Neural progenitor cell (in vitro differentiated cells): ENCODE data around the gene PANX3. TPM values are rescaled to one million over a fixed set of nuclear protein-coding genes. Genes with fewer than 3 reads are reported as not detected.

ENCODE experiments used
- DNase-seq: peaks from one replicate; pipeline ENCODE4 v3.0.0-alpha.2; 2016; ENCODE audit warnings: low spot score
- H2AFZ ChIP-seq: fragments of 200-600 bp; sonication (generic); replicated peaks from 2 replicates; pipeline ENCODE4 v1.6.1; 2016; ENCODE audit warnings: antibody characterized with exemption
- H3F3A ChIP-seq: fragments of 200-600 bp; sonication (generic); 2 replicates; pipeline ENCODE4 v1.6.1; 2016; ENCODE audit warnings: antibody characterized with exemption, low read depth
- H3K27ac ChIP-seq: fragments of 200-600 bp; sonication (generic); 2 replicates; pipeline ENCODE4 v1.5.1; 2016; ENCODE audit warnings: mild to moderate bottlenecking
- H3K27me3 ChIP-seq: fragments of 200-600 bp; sonication (generic); 2 replicates; pipeline ENCODE4 v1.6.1; 2016; ENCODE audit warnings: mild to moderate bottlenecking, moderate library complexity
- H3K36me3 ChIP-seq: fragments of 200-600 bp; sonication (generic); 2 replicates; pipeline ENCODE4 v1.5.1; 2016
- H3K4me1 ChIP-seq: fragments of 200-600 bp; sonication (generic); 2 replicates; pipeline ENCODE4 v1.6.1; 2016; ENCODE audit warnings: mixed run types
- H3K4me2 ChIP-seq: fragments of 200-600 bp; sonication (generic); 2 replicates; pipeline ENCODE4 v1.6.1; 2016
- H3K4me3 ChIP-seq: fragments of 200-600 bp; sonication (generic); 2 replicates; pipeline ENCODE4 v1.5.1; 2016
- H3K79me2 ChIP-seq: fragments of 200-600 bp; sonication (generic); 2 replicates; pipeline ENCODE4 v1.6.1; 2016; ENCODE audit warnings: low read depth
- H3K9ac ChIP-seq: fragments of 200-600 bp; sonication (generic); 2 replicates; pipeline ENCODE4 v1.6.1; 2016
- H3K9me3 ChIP-seq: fragments of 200-600 bp; sonication (generic); 2 replicates; pipeline ENCODE4 v1.5.1; 2016; ENCODE audit warnings: low read depth
- H4K20me1 ChIP-seq: fragments of 200-600 bp; sonication (generic); 2 replicates; pipeline ENCODE4 v1.6.1; 2016; ENCODE audit warnings: low read depth
- H3K27ac Mint-ChIP-seq: 3 replicates; pipeline ENCODE4 v1.8.0; 2021; ENCODE audit warnings: mixed read lengths
- H3K27me3 Mint-ChIP-seq: 2 replicates; pipeline ENCODE4 v1.8.0; 2022; ENCODE audit warnings: low read depth, mild to moderate bottlenecking, inconsistent platforms, moderate library complexity, mixed read lengths; ENCODE audit not compliant: insufficient read depth
- H3K36me3 Mint-ChIP-seq: 3 replicates; pipeline ENCODE4 v1.8.0; 2021; ENCODE audit warnings: mixed read lengths
- H3K4me1 Mint-ChIP-seq: 3 replicates; pipeline ENCODE4 v1.8.0; 2021; ENCODE audit warnings: mixed read lengths
- H3K4me3 Mint-ChIP-seq: 3 replicates; pipeline ENCODE4 v1.8.0; 2021; ENCODE audit warnings: mild to moderate bottlenecking, moderate library complexity, mixed read lengths
- H3K9me3 Mint-ChIP-seq: 3 replicates; pipeline ENCODE4 v1.8.0; 2020; ENCODE audit warnings: mixed read lengths
- EZH2 ChIP-seq: fragments of 200-600 bp; sonication (generic); IDR thresholded peaks from 2 replicates; pipeline ENCODE4 v1.6.1; 2017; ENCODE audit warnings: antibody characterized with exemption, mild to moderate bottlenecking, moderate library complexity
- EZH2phosphoT487 ChIP-seq: fragments of 200-600 bp; sonication (generic); IDR thresholded peaks from 2 replicates; pipeline ENCODE4 v1.6.1; 2017; ENCODE audit warnings: antibody characterized with exemption
- total RNA-seq: library from RNA; depleted of rRNA; stranded (reverse); fragments of >200 nt; gene quantifications from 2 replicates; pipeline ENCODE4 v1.2.3, GENCODE V29; 2015; ENCODE audit warnings: low replicate concordance
- TF ChIP-seq, protein P1 (sequence below): fragments of 200-600 bp; sonication (generic); IDR thresholded peaks from 2 replicates; pipeline ENCODE4 v1.5.1; 2017; ENCODE audit warnings: antibody characterized with exemption, mild to moderate bottlenecking

The PANX3 gene
- total RNA-seq, 1 donor from 2014 or later, result not detected

GRCh38 chr11:124612045-124612444 is 817 bp downstream of the PANX3 start:
- H3K79me2 ChIP-seq, result no peaks in the 10 kb centered on the region
- no peak overlapping the region for H2AFZ ChIP-seq
- H3K4me2 ChIP-seq, result no peak overlapping the region
- no peak overlapping the region for H3K4me3 Mint-ChIP-seq
- no peaks in the 10 kb centered on the region for H3F3A ChIP-seq
- no peaks in the 10 kb centered on the region for H3K36me3 ChIP-seq
- no peak overlapping the region for H3K27ac ChIP-seq
- H3K27ac Mint-ChIP-seq, result no peak overlapping the region
- H3K27me3 ChIP-seq, result no peaks in the 10 kb centered on the region
- H3K4me1 Mint-ChIP-seq, result peaks cover 10% of the 10 kb centered on the region
- H3K4me1 ChIP-seq, result peaks cover 9% of the 10 kb centered on the region
- H3K27me3 Mint-ChIP-seq, result no peaks in the 10 kb centered on the region
- no peaks in the 10 kb centered on the region for H3K36me3 Mint-ChIP-seq
- H4K20me1 ChIP-seq, result no peaks in the 10 kb centered on the region
- H3K9me3 ChIP-seq, result no peaks in the 10 kb centered on the region
- no peak overlapping the region for H3K9ac ChIP-seq
- TF ChIP-seq EZH2 (no peak), EZH2phosphoT487 (no peak)
- TF ChIP-seq, protein P1, sequence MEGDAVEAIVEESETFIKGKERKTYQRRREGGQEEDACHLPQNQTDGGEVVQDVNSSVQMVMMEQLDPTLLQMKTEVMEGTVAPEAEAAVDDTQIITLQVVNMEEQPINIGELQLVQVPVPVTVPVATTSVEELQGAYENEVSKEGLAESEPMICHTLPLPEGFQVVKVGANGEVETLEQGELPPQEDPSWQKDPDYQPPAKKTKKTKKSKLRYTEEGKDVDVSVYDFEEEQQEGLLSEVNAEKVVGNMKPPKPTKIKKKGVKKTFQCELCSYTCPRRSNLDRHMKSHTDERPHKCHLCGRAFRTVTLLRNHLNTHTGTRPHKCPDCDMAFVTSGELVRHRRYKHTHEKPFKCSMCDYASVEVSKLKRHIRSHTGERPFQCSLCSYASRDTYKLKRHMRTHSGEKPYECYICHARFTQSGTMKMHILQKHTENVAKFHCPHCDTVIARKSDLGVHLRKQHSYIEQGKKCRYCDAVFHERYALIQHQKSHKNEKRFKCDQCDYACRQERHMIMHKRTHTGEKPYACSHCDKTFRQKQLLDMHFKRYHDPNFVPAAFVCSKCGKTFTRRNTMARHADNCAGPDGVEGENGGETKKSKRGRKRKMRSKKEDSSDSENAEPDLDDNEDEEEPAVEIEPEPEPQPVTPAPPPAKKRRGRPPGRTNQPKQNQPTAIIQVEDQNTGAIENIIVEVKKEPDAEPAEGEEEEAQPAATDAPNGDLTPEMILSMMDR, result no peak
- no peak for DNase-seq
- no peaks in the 10 kb centered on the region for H3K9me3 Mint-ChIP-seq
- H3K4me3 ChIP-seq, result no peak overlapping the region

DNA sequence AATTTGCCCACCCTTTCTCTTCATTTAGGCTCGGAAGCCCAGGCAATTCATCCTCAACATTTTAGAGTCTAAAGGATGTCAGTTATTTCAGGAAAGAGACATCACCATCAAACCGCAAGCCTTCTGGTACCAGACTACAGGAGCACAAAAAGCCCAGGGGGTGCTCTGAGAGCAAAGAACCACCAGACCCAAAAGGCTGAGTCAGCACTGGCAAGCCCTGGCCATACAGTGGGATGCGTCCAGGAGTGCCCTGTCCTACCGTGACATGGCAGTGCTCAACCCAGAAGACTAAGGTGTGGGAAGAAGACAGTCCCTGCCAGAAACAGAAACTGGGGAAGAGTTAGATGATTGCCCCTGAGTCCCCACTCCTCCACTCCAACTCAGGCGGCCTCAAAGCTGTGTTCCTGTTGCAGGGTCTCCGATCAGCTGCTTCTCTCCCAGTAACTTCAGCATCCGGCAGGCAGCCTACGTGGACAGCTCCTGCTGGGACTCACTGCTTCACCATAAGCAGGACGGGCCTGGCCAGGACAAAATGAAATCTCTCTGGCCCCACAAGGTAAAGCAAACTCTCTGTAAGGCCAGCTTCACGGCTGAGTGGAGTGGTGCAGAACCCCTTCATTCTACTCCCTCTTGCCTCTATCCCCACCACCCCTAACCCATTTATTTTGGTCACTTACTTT is 1.5 kb downstream of the PANX3 start:
- Histone ChIP-seq H3K4me2 (no peak overlapping the region), H3K27ac (no peak overlapping the region), H3K36me3 (no peaks in the 10 kb centered on the region), H4K20me1 (no peaks in the 10 kb centered on the region), H3K27me3 (no peaks in the 10 kb centered on the region), H2AFZ (no peak overlapping the region), H3F3A (no peaks in the 10 kb centered on the region), H3K9me3 (no peaks in the 10 kb centered on the region), H3K79me2 (no peaks in the 10 kb centered on the region), H3K4me3 (no peak overlapping the region), H3K9ac (no peak overlapping the region), H3K4me1 (peaks cover 9% of the 10 kb centered on the region)
- DNase-seq, result peak; percentile 40
- no peak overlapping the region for H3K27ac Mint-ChIP-seq
- H3K27me3 Mint-ChIP-seq, result no peaks in the 10 kb centered on the region
- H3K4me1 Mint-ChIP-seq, result peaks cover 10% of the 10 kb centered on the region
- peak overlapping the region; percentile 44 for H3K4me3 Mint-ChIP-seq
- no peaks in the 10 kb centered on the region for H3K36me3 Mint-ChIP-seq
- H3K9me3 Mint-ChIP-seq, result no peaks in the 10 kb centered on the region
- TF ChIP-seq EZH2phosphoT487, result no peak
- TF ChIP-seq, protein P1, result no peak
- no peak for TF ChIP-seq EZH2

- no peaks in the 10 kb centered on the region for H3K9me3 Mint-ChIP-seq
- no peak overlapping the region for H3K4me3 Mint-ChIP-seq
- peaks cover 11% of the 10 kb centered on the region for H3K4me1 ChIP-seq
- H3K4me3 ChIP-seq, result no peak overlapping the region
- no peak overlapping the region for H3K27ac Mint-ChIP-seq
- H3K4me1 Mint-ChIP-seq, result peaks cover 13% of the 10 kb centered on the region
- DNase-seq, result no peak
- no peak for TF ChIP-seq EZH2phosphoT487
- TF ChIP-seq, protein P1, result no peak
- no peak for TF ChIP-seq EZH2
- H3K27me3 ChIP-seq, result peaks cover 26% of the 10 kb centered on the region
- H3K27ac ChIP-seq, result no peak overlapping the region
- H2AFZ ChIP-seq, result no peak overlapping the region
- peaks cover 11% of the 10 kb centered on the region for H3K79me2 ChIP-seq
- H3K9ac ChIP-seq, result no peak overlapping the region
- H4K20me1 ChIP-seq, result peaks cover 10% of the 10 kb centered on the region
- H3F3A ChIP-seq, result peaks cover 18% of the 10 kb centered on the region
- no peaks in the 10 kb centered on the region for H3K36me3 Mint-ChIP-seq
- no peak overlapping the region for H3K4me2 ChIP-seq
- H3K36me3 ChIP-seq, result no peaks in the 10 kb centered on the region
- peaks cover 2% of the 10 kb centered on the region for H3K27me3 Mint-ChIP-seq
- no peaks in the 10 kb centered on the region for H3K9me3 ChIP-seq
Measured at GRCh38 chr11:124618863-124619262, 7.6 kb downstream of the PANX3 start.
